GM10248 (cell line): Measurements from ENCODE around the gene TRIP13.

Source experiments
- CTCF ChIA-PET: fragments of 300-600 bp; sonication (Branson Sonifier 250); formaldehyde crosslinking; extraction: SDS; loops from one replicate; lab custom pipeline; 2021; ENCODE audit warnings: antibody characterized with exemption; lab: Yijun Ruan, JAX
- POLR2A ChIA-PET: fragments of 350-650 bp; sonication (Branson Sonifier 250); formaldehyde crosslinking; extraction: SDS; loops from one replicate; lab custom pipeline; 2020; ENCODE audit warnings: antibody characterized with exemption; lab: Yijun Ruan, JAX
- DNase-seq: peaks from one replicate; pipeline ENCODE4 v3.0.0; 2012; ENCODE audit errors: extremely low spot score
- CTCF ChIP-seq: IDR thresholded peaks from 2 replicates; pipeline ENCODE4 v1.5.1; 2012; ENCODE audit warnings: mild to moderate bottlenecking, low read depth; ENCODE audit errors: extremely low read depth, missing control alignments, control extremely low read depth

Gene TRIP13

GRCh38 chr5:947626-948471 is 55.2 kb downstream of the TRIP13 start:
- ChIA-PET POLR2A (no interaction called here), CTCF (interaction anchor here (1.1 kb wide), 1 partner anchor 24 kb away, joined by 4 read pairs; no protein-coding TSS in a partner anchor)
- TF ChIP-seq CTCF = no peak
- peak; percentile 21 for DNase-seq

GRCh38 chr5:948472-949274 is 56.0 kb downstream of the TRIP13 start:
- no peak for DNase-seq
- ChIA-PET CTCF (interaction anchor here (1.1 kb wide), 1 partner anchor 25 kb away, joined by 4 read pairs; no protein-coding TSS in a partner anchor), POLR2A (no interaction called here)
- TF ChIP-seq CTCF = no peak

GRCh38 chr5:949275-949543 is 56.5 kb downstream of the TRIP13 start:
- ChIA-PET CTCF (interaction anchor here (1.3 kb wide), 1 partner anchor 15 kb away, joined by 6 read pairs; no protein-coding TSS in a partner anchor), POLR2A (no interaction called here)
- TF ChIP-seq CTCF = no peak
- no peak for DNase-seq

- POLR2A ChIA-PET = no interaction called here
- DNase-seq = no peak
- TF ChIP-seq CTCF = no peak
- CTCF ChIA-PET = interaction anchor here (0.7 to 1.9 kb wide), 3 partner anchors 10 to 26 kb away, joined by 3 to 6 read pairs (median 4); no protein-coding TSS in a partner anchor
Measured at GRCh38 chr5:949815-950560, 57.3 kb downstream of the TRIP13 start.

- POLR2A ChIA-PET = no interaction called here
- no peak for DNase-seq
- no peak for TF ChIP-seq CTCF
- CTCF ChIA-PET = interaction anchor here (1.3 to 1.9 kb wide), 2 partner anchors 12 to 13 kb away, joined by 3 to 4 read pairs; no protein-coding TSS in a partner anchor
Measured at GRCh38 chr5:951940-952596, 59.4 kb downstream of the TRIP13 start.
